Measurements from ENCODE around the gene TOR3A.
"Not testable (repeated sequence)": the region's sequence is repeated elsewhere in the genome, so short reads cannot be mapped to it uniquely, and the experiment has no call there.

The TOR3A gene

DNA sequence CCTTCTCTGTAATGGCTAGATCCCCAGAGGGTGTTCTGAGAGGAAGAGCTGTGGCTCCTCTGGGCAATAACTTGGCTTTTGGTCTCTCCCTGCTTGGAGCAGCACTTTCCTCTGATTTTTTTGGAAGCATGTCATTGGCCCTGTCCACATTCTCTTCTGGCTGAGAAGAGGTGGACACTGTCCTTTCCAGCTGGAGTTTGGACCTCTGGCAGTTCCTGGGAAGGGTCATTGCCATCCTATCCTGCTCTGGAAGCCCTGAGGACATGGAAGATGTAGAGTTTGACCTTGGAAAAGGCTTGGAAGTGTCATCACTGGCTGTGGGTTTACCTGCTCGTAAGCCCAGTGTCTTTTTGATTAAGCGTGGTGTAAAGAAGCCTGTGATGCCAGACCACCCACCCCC is 26.8 kb downstream of the TOR3A start:
- no peak for DNase-seq

DNA sequence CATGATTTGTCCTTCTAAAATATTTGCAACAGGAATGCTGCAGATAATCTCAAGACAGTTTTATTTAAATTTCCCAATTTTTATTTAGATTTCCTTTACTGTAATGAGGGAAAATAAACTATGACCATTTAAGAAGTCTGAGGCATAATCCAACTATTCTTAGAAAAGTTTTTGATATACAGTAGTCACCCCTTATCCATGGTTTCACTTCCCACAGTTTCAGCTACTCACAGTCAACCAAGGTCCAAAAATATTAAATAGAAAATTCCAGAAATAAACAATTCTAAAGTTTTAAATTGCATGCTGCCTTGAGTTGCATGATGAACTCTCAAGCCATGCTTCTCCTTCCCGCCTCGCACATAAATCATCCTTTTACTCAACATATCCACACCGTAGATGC is 33.3 kb downstream of the TOR3A start:
- no peak for DNase-seq

DNA sequence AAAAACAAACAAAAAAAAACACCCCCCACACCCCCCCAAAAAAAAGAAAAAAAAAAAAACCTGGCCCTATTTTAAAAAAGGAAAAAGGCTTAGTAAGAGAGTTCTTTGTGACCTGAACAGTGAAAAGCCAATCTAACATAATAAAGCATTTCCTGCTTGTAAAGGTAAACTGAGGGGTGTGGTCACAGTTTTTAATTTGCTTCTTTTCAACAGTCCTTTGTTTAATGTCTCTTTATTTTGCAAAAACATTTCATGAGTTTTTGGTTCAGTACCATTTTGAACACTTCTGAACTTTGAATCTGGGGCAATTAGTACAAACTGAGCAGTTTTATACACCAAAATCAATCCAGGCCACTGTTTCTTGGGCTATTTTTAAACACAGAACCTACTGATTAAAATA is 37.6 kb downstream of the TOR3A start:
- DNase-seq: no peak

DNA sequence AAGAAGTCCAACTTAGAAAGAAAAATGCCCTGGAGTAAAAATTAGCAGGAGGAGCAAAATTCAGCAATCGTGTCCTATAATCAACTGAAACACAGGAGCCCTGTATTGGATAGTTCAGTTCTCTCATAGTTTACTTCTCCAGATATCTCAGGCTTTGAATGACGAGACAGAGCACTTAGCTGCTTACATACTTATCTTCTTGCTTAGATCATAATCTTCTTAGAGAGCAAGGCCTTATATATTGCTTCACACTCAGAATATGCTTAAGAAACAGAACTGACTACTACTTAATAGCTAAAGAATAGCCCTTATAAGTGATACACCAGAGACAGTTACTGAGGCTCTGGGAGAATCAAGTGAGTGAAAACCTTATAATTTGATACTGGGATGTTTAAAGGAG is 38.9 kb downstream of the TOR3A start:
- DNase-seq: no peak

DNA sequence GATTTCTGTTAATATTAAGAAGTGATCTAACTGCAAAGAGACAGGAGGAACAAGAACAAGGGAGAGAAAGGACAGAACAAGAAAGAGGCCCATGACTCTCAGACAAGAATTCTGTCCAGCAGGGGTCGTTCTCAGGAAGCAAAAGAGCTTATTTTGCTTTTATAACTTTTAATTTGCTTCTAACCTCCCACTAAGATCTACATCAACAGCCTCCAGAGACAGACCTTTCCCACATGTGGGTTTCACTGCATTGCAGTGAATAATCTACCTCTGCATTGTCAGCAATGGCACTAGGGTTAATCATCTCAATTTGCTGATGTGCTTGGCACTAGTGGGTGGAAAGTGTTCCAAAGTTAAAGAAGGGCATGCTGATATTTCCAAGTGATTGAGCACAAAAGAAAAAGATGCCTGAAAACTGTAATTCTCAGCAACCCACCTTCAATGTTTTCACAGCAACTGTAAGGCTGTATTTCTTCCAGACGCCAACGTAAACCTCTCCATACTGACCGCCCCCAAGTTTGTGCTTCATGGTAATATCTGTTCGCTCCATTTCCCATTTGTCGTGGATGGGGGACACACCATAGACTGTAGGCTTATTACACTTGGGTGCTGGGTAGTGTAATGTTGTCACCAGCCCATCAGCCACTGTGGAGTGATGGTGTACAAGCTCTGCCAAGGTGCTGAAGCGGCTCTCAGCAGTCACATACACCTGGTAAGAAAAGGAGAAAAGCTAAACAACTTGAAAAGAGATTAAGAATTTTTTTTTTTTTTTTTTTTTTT is 39.5 kb downstream of the TOR3A start:
- no peak for DNase-seq

DNA sequence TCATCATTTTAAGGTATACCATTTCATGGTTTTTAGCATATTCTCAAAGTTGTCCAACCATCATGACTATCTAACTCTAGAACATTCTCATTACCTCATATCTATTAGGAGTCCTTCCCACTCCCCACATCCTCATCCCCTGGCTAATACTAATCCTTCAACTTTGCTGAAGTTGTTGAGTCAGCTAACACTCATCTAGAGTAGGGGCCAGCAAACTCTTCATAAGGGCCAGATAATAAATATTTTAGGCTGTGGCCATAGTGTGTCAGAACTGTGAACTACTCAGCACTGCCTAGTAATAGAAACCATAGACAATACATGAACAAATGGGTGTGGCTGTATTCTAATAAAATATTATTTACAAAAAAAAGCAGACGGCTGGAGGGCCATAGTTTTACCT is 43.0 kb downstream of the TOR3A start:
- DNase-seq: no peak

DNA sequence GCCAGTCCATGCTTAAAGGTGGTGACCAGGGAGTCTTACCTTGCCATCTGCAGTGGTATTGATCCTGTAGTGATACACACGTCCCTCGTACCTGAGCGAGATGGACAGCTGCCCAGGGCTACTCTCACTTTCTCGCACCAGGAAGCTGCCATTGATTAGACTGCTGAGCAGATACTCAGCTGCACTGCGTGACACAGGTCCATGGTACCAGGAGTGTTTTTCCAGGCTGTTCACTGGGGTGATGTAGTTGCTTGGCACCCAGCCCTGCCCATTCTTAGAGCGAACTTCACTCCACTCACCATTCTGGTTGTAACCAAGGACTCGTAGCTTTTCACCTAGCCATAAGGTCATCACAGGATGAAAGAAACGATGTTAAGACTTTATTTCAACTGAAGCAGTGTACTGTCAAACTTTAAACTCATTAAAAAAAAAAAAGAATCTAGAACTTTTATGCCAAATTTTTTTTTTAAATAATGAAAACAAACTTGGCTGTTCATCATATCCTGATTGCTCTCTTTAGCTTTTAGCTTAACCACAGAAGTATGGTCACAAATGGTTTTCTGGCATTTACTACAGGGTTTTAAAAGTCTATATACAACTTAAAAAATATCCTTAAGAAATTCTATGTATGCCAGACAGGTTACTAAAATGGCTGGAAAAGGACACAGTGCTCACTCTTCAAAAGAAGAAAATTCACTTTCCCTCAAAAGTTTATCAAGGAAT is 44.6 kb downstream of the TOR3A start:
- DNase-seq: no peak

DNA sequence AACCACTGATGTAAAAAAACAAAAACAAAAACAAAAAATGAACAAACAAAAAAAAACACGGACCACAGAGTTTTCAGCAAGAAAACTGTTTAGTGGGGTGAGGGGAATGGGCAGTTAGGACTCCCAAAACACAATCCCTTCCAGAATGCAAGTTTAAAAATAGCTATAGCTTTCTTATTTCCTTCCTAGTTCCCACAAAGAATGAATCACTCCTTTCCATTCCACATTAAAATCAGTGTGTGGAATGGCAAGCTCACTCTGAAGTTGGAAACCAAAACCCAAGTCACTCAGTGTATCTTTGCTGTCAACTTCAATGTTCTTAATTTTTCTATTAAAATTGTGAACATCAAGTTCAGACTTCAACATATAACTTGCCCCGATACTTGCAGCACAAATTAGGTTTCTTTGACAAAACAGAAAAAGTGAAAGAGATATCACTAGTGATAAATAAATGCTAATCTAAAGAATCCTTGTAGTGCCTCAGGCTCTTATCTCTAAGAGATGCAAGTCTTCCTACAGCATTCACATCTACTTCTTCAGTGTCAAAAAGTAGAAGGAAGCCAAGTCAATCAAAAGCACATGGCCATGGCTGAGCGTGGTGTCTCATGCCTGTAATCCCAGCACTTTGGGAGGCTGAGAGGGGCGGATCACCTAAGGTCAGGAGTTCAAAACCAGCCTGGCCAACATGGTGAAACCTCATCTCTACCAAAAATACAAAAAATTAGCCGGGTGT is 45.5 kb downstream of the TOR3A start:
- DNase-seq: no peak

DNA sequence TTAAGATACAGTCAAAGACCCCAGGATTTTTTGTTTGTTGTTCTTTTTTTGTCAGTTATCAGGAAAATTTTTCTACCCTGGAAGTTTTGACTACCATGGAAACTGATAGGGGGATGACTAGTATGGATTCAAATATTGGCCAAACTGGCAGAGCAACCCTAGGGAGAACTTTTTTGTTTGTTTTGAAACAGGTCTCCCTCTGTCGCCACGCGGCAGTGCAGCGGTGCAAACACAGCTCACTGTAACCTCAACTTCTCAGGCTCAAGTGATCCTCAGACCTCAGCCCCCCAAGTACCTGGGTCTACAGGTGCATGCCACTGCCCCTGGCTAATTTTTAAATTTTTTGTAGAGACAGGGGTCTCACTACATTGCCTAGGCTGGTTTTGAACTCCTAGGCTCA is 46.6 kb downstream of the TOR3A start:
- DNase-seq: no peak

DNA sequence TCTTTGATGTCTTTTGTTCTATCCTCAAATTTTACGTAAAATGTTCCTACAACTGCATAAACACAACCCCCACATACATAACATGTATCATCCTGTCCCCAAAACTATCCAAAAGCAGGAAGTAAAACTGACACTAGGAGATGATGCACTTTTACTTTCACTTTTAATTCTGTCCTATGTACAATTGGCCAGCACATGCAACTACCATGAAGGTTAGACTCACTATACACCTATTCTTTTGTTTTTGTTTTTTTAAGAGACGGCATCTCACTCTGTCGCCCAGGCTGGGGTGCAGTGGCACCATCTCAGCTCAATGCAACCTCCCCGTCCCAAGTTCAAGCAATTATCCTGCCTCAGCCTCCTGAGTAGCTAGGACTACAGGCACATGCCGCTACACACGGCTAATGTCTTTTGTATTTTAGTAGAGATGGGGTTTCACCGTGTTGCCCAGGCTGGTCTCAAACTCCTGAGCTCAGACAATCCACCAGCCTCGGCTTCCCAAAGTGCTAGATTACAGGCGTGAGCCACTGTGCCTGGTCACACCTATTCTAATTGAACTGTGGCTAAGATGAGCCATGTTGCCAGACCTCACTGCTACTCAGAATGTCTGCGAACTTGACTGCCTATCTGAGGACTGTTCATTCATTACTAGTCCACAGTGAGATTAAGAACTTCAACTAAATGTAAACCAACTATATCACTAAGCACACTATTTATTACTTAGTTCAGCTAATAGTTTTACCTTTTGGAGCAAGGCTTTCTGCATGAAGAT is 48.0 kb downstream of the TOR3A start:
- DNase-seq: no peak

DNA sequence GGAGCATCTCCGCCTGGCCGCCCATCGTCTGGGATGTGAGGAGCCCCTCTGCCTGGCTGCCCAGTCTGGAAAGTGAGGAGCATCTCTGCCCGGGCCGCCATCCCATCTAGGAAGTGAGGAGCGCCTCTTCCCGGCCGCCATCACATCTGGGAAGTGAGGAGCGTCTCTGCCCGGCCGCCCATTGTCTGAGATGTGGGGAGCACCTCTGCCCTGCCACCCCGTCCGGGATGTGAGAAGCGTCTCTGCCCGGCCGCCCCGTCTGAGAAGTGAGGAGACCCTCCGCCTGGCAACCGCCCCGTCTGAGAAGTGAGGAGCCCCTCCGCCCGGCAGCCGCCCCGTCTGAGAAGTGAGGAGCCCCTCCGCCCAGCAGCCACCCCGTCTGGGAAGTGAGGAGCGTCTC is 53.3 kb downstream of the TOR3A start:
- not testable (repeated sequence) for DNase-seq

DNA sequence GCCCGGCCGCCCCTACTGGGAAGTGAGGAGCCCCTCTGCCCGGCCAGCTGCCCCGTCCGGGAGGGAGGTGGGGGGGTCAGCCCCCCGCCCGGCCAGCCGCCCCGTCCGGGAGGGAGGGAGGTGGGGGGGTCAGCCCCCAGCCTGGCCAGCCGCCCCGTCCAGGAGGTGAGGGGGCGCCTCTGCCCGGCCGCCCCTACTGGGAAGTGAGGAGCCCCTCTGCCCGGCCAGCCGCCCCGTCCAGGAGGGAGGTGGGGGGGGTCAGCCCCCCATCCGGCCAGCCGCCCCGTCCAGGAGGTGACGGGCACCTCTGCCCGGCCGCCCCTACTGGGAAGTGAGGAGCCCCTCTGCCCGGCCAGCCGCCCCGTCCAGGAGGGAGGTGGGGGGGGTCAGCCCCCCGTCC is 53.8 kb downstream of the TOR3A start:
- DNase-seq: not testable (repeated sequence)

DNA sequence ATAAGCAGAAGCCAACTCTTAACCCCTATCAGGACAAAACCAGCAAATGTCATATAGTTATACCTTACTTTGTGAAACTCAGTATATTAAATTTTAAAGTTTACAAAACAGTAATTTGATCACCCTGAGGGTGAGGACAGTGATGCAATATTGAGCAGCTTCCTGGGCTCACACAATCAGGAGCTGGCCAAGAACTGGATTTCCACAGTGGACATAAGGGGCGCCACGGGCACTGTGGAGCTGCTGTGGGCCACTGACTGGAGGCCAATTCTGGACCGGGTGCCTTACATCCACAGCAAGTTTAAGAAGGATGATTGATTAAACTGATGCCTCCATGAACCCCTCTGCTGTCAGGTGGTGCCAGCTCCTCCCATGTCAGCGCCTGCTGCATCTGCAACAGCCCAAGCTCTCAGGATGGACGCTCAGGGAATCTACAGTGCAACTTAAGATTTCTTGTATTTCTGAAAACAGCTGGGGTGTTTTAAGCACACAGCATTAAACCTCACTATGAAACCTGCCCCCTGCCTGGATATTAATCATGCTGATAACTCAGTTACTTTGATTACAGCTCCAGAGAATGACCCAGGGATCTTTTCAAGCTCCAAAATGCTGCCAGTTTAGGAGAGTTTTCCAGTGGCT is 55.9 kb downstream of the TOR3A start:
- no peak for DNase-seq

DNA sequence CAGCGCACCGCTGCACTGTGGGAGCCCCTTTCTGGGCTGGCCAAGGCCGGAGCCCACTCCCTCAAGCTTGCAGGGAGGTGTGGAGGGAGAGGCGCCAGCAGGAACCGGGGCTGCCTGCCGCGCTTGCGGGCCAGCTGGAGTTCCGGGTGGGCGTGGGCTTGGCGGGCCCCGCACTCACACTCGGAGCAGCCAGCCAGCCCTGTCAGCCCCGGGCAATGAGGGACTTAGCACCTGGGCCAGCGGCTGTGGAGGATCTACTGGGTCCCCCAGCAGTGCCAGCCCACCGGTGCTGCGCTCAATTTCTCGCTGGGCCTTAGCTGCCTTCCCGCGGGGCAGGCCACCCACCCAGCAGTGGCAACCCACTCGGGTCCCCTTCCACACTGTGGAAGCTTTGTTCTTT is 56.9 kb downstream of the TOR3A start:
- not testable (repeated sequence) for DNase-seq

DNA sequence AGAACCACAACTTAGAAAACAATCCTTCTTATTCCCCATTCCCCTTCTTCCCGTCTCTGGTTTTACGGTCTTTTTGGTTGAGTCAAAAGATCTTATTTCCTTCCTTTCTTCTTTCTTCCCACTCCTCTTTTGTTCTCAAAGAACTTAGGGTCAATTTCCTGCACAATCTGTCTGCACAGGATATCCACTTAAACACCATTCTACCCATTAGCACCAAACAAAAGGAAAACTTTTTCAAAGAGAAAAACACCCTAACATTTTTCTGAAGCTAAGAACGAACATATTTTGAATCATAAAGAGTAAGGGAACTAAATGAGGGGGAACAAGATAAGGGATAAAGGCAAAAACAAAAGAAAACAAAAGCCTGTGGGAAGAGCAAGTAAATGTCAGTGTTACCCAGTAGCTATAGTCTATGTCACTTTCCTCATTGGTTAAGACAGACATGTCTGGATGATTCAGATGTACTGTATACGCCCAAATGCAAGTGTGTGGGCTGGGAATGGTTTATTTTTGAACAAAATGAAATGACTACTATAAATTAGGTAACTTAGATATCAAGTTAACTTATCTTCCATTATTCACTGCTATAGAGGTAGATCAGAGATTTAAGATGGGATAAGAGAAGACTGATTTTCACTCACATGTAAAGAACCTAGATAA is 59.9 kb downstream of the TOR3A start:
- DNase-seq: no peak

DNA sequence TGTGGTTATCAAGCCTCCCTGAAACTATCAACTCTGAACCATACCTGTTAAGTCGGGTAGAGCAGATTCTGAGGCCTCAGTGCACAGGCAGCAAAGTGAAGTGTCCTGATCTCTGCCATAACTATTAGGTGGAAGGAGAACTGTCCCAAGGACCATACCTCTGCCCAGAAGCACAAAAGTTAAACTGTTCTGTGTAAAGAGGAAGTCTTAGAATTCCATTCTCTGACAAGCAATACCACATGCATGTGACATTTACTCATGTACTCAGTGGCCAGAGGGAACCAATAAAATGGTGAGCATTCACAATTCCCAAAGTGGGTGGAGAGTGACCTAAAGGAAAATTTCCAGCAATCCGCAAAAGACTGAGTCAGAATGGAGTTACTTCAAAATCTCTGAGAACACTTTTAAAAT is 61.0 kb downstream of the TOR3A start:
- no peak for DNase-seq

DNA sequence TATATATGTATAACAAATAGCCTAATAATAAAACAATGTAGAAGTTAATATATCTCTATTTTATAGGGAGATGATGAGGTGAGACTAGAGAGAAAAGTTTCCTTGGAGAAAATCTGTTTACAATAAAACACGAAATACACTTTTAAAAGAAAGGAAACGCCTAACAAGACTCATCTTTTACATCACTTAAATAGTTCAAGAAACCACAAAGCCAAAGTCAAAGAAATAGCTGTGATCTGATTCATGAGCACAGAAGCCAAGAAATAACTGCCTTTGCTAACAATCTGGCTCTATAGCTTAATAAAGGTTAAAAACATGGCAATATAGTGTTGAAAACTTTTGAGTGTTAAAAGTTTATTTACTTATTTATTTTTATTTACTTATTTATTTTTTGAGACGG is 61.5 kb downstream of the TOR3A start:
- DNase-seq: no peak

DNA sequence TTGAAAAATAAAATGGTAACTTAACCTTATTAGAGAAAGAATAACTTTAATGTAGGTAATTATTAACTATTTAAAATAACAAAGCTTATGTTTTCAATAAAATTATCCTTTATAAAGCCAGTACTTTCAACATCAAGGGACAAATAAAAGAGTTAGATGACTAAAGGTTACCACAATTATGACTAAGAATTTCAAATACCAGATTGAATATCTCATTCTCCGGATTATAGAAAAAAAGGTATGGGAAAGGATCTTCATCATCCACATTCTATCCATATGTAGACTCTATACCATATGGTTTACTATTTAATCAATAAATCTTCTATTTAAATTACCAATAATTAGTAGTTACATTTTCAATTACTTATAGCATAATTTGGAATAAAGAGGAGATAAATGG is 62.8 kb downstream of the TOR3A start:
- DNase-seq: no peak

DNA sequence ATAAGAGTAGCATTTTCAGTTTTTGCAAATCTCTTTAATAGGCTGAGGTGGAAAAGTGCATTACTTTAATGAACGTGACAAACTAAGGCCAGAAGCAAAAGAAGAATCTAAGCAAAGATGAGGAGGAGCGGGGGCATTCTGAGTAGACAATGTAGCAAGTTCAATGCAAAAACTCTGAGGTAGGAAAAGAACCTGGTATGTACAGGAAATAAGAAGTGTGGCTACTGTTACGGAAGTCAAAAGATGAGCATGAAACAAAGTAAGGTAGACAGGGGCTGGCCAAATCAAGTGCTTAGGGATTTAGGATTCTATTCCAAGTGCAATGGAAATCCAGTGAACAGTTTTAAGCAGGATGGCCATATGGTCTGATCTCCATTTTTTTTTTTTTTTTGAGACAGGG is 63.7 kb downstream of the TOR3A start:
- DNase-seq: no peak
